GM19239 (cell line): ENCODE data around the gene CCDC167.

Experiments
- DNase-seq: peaks from one replicate; pipeline ENCODE4 v3.0.0; 2011; ENCODE audit warnings: low spot score; ENCODE audit not compliant: insufficient read length
- FAIRE-seq: peaks from 2 replicates; lab custom pipeline; 2011; peaks lifted over from hg19 to GRCh38; lab: Jason Lieb, UNC

The CCDC167 gene

DNA sequence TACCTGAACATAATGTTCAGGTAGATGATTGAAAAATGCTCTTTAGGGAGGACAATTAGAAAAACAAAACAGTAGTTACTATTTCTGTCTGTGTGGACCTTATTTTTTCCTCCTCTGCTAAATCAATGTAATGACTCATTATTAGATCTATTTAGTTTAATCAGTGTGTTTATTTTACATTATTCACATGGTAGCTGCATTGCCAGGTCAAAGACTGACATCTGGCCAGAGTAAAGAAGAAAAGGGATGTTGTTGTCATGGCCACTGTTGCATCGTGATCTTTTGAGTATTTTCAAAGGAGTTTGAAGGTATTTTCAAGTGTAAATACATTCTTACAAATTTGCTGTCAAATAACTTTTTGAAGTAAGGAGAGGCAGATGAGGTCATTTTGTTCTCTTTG is 60.8 kb downstream of the CCDC167 start:
- DNase-seq: no peak
- FAIRE-seq: no peak

DNA sequence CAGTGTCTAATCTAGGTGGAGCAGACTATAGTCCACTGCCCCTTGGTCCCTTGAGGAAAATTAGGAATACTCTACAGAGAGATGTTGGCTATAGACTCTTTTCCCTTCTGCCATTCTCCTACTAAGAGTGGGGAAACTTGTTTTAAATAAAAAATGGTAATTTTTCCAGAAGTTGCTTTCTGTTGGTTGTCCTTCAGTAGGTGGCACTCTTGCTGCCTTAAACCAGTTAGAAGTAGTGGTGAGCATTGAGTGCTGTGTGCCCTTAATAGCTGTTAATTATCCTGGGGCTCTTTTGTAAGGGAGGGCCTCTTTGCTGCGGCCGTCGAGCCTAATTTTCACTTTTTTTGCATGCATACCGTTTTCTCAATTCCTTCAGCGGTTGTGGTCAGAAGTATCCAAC is 63.9 kb downstream of the CCDC167 start:
- FAIRE-seq (no peak), DNase-seq (no peak)

DNA sequence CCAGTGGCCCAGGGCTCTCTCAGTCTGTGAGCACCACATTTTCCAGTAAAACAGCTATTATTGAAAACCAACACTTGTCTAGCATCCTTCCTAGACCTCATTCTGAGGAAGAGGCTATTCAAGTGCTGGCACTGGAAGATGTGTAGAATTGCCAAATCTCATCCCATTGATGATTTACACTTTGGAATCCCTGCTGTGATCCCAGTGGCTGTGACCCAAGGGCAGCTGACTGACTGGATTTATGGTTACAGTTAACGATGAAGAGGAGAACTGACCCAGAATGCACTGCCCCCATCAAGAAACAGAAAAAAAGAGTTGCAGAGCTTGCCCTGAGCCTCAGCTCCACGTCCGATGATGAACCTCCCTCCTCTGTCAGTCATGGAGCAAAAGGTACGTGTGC is 64.3 kb downstream of the CCDC167 start:
- DNase-seq (no peak), FAIRE-seq (no peak)

DNA sequence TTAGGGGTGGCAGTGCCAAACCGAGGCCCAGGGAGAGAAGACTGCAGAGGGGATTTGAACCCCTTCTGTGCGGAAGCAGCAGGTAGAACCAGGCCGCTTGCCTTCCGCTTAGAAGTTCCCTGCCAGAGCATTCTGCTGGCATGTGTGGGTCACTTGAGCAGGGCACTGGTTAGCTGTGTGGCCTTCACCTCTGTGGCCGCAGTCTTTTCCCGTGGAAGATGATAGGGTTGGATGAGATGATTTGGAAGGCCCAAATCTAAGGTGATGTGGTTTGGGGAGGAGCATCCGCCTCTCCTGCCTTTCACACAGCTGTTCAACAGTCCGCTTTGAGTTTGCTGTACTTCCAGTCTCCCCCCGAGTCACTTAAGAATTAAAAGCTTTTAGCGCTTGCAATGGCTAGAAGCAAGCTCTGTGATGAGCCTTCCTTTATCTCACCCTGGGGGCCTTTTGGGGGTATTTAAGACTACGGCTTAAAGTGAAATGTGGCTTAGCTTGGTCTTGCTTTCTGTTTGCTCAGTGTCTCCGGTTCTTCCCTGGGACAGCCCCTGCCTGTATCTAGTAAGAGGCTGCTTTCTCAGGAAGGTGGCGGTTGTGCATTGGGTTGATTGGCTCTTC is 65.9 kb downstream of the CCDC167 start:
- FAIRE-seq (peak; percentile 80), DNase-seq (peak; percentile 9)
